ENCODE results near the gene HES7. TPM values are rescaled to one million over a fixed set of nuclear protein-coding genes. Genes with fewer than 3 reads are reported as not detected.

The HES7 gene
- total and polyA plus RNA-seq, 3 donors from 2014 or later: 0.25 to 0.31 TPM; not detected in 1

GRCh38 chr17:8096541-8096940, 27.4 kb downstream of the HES7 start:
- intact Hi-C loops (cut with DNase I; ENCODE audit: low total_unique reads): no loop called here
- TF ChIP-seq, protein P1, sequence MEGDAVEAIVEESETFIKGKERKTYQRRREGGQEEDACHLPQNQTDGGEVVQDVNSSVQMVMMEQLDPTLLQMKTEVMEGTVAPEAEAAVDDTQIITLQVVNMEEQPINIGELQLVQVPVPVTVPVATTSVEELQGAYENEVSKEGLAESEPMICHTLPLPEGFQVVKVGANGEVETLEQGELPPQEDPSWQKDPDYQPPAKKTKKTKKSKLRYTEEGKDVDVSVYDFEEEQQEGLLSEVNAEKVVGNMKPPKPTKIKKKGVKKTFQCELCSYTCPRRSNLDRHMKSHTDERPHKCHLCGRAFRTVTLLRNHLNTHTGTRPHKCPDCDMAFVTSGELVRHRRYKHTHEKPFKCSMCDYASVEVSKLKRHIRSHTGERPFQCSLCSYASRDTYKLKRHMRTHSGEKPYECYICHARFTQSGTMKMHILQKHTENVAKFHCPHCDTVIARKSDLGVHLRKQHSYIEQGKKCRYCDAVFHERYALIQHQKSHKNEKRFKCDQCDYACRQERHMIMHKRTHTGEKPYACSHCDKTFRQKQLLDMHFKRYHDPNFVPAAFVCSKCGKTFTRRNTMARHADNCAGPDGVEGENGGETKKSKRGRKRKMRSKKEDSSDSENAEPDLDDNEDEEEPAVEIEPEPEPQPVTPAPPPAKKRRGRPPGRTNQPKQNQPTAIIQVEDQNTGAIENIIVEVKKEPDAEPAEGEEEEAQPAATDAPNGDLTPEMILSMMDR (IDR thresholded peaks at IDR 0.05): no peak
- no peak for TF ChIP-seq POLR2A (IDR thresholded peaks at IDR 0.05)

GRCh38 chr17:8095361-8095760, 28.5 kb downstream of the HES7 start:
- TF ChIP-seq POLR2A (IDR thresholded peaks at IDR 0.05): no peak
- TF ChIP-seq, protein P1 (IDR thresholded peaks at IDR 0.05): no peak
- no peak for DNase-seq
- H3K9me3 ChIP-seq: no peaks in the 10 kb centered on the region
- 67 to 81% methylated on average over 6 of the region's 6 CpGs for WGBS, 2 donors
- intact Hi-C loops (cut with DNase I; ENCODE audit: low total_unique reads): no loop called here
- no peaks in the 10 kb centered on the region for H3K36me3 ChIP-seq (ENCODE audit: low read depth, missing control alignments)
- H3K27ac ChIP-seq: no peak overlapping the region
- H3K4me3 ChIP-seq: no peak overlapping the region
- no peaks in the 10 kb centered on the region for H3K27me3 ChIP-seq
- H3K4me1 ChIP-seq: no peaks in the 10 kb centered on the region

More at GRCh38 chr17:8096541-8096940, 27.4 kb downstream of the HES7 start:
- no peak for DNase-seq
- H3K27me3 ChIP-seq: no peaks in the 10 kb centered on the region
- no peaks in the 10 kb centered on the region for H3K4me1 ChIP-seq
- H3K27ac ChIP-seq: no peak overlapping the region
- WGBS, 2 donors: 81 to 93% methylated on average over 7 to 8 of the region's 8 CpGs
- no peaks in the 10 kb centered on the region for H3K9me3 ChIP-seq
- no peaks in the 10 kb centered on the region for H3K36me3 ChIP-seq (ENCODE audit: low read depth, missing control alignments)
- no peak overlapping the region for H3K4me3 ChIP-seq

- intact Hi-C loops (cut with DNase I; ENCODE audit: low total_unique reads): no loop called here
- H3K27me3 ChIP-seq: no peaks in the 10 kb centered on the region
- H3K4me3 ChIP-seq: no peak overlapping the region
- DNase-seq: no peak
- H3K27ac ChIP-seq: no peak overlapping the region
- TF ChIP-seq, protein P1 (IDR thresholded peaks at IDR 0.05): no peak
- no peak for TF ChIP-seq POLR2A (IDR thresholded peaks at IDR 0.05)
- H3K4me1 ChIP-seq: no peaks in the 10 kb centered on the region
- WGBS, 2 donors: 62 to 80% methylated on average over 8 to 9 of the region's 9 CpGs
- H3K9me3 ChIP-seq: no peaks in the 10 kb centered on the region
- no peaks in the 10 kb centered on the region for H3K36me3 ChIP-seq (ENCODE audit: low read depth, missing control alignments)
Measured at GRCh38 chr17:8091033-8091687, 32.7 kb downstream of the HES7 start.

GRCh38 chr17:8089728-8090127, 34.2 kb downstream of the HES7 start:
- TF ChIP-seq POLR2A (IDR thresholded peaks at IDR 0.05): no peak
- TF ChIP-seq, protein P1 (IDR thresholded peaks at IDR 0.05): no peak
- intact Hi-C loops (cut with DNase I; ENCODE audit: low total_unique reads): no loop called here

GRCh38 chr17:8087952-8088230, 36.0 kb downstream of the HES7 start:
- Histone ChIP-seq H3K27me3 (no peaks in the 10 kb centered on the region), H3K27ac (no peak overlapping the region), H3K4me1 (no peaks in the 10 kb centered on the region), H3K36me3 (ENCODE audit: low read depth, missing control alignments) (no peaks in the 10 kb centered on the region), H3K4me3 (no peak overlapping the region), H3K9me3 (no peaks in the 10 kb centered on the region)
- intact Hi-C loops (cut with DNase I; ENCODE audit: low total_unique reads): no loop called here
- no peak for TF ChIP-seq POLR2A (IDR thresholded peaks at IDR 0.05)
- TF ChIP-seq, protein P1 (IDR thresholded peaks at IDR 0.05): no peak
- DNase-seq: no peak
- WGBS, 2 donors: 78 to 79% methylated on average over 3 to 5 of the region's 5 CpGs

More at GRCh38 chr17:8089728-8090127, 34.2 kb downstream of the HES7 start:
- Histone ChIP-seq H3K9me3 (no peaks in the 10 kb centered on the region), H3K36me3 (ENCODE audit: low read depth, missing control alignments) (no peaks in the 10 kb centered on the region), H3K27me3 (no peaks in the 10 kb centered on the region), H3K4me1 (no peaks in the 10 kb centered on the region), H3K27ac (no peak overlapping the region), H3K4me3 (no peak overlapping the region)
- no peak for DNase-seq
- 77 to 79% methylated on average over 6 of the region's 6 CpGs for WGBS, 2 donors
